NK-92 (cell line): ENCODE results near the gene MAP2K5.

Experiments
- DNase-seq: peaks from one replicate; lab custom pipeline; 2025; ENCODE audit not compliant: unreplicated experiment; lab: John Stamatoyannopoulos, UW

Gene MAP2K5

GRCh38 chr15:67777773-67778172, 235.3 kb downstream of the MAP2K5 start:
- no peak for DNase-seq

GRCh38 chr15:67778968-67779548, 236.6 kb downstream of the MAP2K5 start:
- DNase-seq, result no peak

GRCh38 chr15:67779549-67780111, 237.1 kb downstream of the MAP2K5 start:
- no peak for DNase-seq

GRCh38 chr15:67781061-67781460, 238.6 kb downstream of the MAP2K5 start:
- DNase-seq, result no peak

- no peak for DNase-seq
These were observed 239.6 kb downstream of the MAP2K5 start for GRCh38 chr15:67781907-67782690.

GRCh38 chr15:67782691-67782991, 240.1 kb downstream of the MAP2K5 start:
- DNase-seq, result no peak

- DNase-seq, result no peak
These were observed 240.8 kb downstream of the MAP2K5 start for GRCh38 chr15:67783303-67783702.

- no peak for DNase-seq
These were observed 241.7 kb downstream of the MAP2K5 start for GRCh38 chr15:67784090-67784781.

- DNase-seq, result no peak
These were observed 242.4 kb downstream of the MAP2K5 start for GRCh38 chr15:67784856-67785430.

GRCh38 chr15:67785431-67785830, 242.9 kb downstream of the MAP2K5 start:
- no peak for DNase-seq

- DNase-seq, result no peak
These were observed 244.1 kb downstream of the MAP2K5 start for GRCh38 chr15:67786646-67787045.

- no peak for DNase-seq
These were observed 246.5 kb downstream of the MAP2K5 start for GRCh38 chr15:67788986-67789385.

GRCh38 chr15:67790610-67791319, 248.3 kb downstream of the MAP2K5 start:
- DNase-seq, result no peak

- DNase-seq, result no peak
These were observed 249.9 kb downstream of the MAP2K5 start for GRCh38 chr15:67792250-67792942.

GRCh38 chr15:67794832-67795574, 252.5 kb downstream of the MAP2K5 start:
- no peak for DNase-seq

GRCh38 chr15:67796196-67797127, 254.0 kb downstream of the MAP2K5 start:
- no peak for DNase-seq

GRCh38 chr15:67799801-67800205, 257.3 kb downstream of the MAP2K5 start:
- no peak for DNase-seq

- DNase-seq, result no peak
These were observed 258.6 kb downstream of the MAP2K5 start for GRCh38 chr15:67801142-67801541.
